ENCODE results near the gene C5orf52.

GRCh38 chr5:157669701-157670097 is 1.6 kb upstream of the C5orf52 start:
- TF ChIP-seq CTCF (IDR thresholded peaks at IDR 0.05; ENCODE audit: extremely low read depth in 1 of 2, insufficient read depth in 1 of 2, low read depth in 1 of 2, low read length in 2 of 2) (no peak), POLR2AphosphoS5 (IDR thresholded peaks at IDR 0.05; ENCODE audit: insufficient read depth, low read depth, low read length) (no peak), POLR2A (IDR thresholded peaks at IDR 0.05; ENCODE audit: low read depth, low read length) (no peak), MAX (IDR thresholded peaks at IDR 0.05; ENCODE audit: insufficient read depth, insufficient read length) (no peak), JUN (IDR thresholded peaks at IDR 0.05; ENCODE audit: borderline replicate concordance, insufficient read depth, insufficient read length, low read depth) (no peak), FOS (IDR thresholded peaks at IDR 0.05; ENCODE audit: borderline replicate concordance, insufficient read depth, low read length) (no peak), EZH2 (IDR thresholded peaks at IDR 0.05; ENCODE audit: borderline replicate concordance, low read depth, low read length, severe bottlenecking) (no peak)
